Astrocyte of the spinal cord (primary cell): ENCODE results near the gene JAKMIP2.
A peak's percentile ranks its signal among the peaks of the same experiment; 100 is the strongest.

Experiments
- DNase-seq: peaks from one replicate; pipeline ENCODE4 v3.0.0; 2011; ENCODE audit warnings: low read depth, low spot score
- H3K4me3 ChIP-seq: 2 replicates; pipeline ENCODE4 v1.5.1; 2011; ENCODE audit warnings: low read depth, mild to moderate bottlenecking, low read length, moderate library complexity
- in situ Hi-C: cut with HindIII; loops from 2 replicates; pipeline ENCODE4 v1.10.0; 2017; ENCODE audit warnings: low sequenced_read_pairs
- TF ChIP-seq, protein P1 (sequence below): IDR thresholded peaks from 2 replicates; pipeline ENCODE4 v1.5.1; 2012; ENCODE audit warnings: low read depth, mild to moderate bottlenecking, low read length, inconsistent platforms

Gene JAKMIP2

DNA sequence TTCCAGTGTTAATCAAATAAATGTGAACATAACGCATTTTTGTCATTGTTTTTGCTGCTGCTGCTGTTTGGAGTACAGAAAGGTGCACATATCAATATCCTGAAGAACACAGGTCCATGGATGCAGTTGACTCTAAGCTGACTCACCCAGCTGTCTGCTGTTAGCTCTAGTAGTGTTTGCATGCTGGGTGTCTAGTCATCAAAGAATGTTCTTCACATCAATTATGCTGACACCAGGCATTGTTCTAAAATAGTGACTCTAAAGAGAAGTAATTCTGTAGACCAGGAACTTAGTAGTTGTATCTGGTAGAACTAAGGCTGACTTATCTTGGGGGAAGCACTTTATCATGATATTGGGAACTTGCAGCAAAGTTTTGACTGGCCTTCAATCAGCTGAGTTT is 217.0 kb downstream of the JAKMIP2 start:
- TF ChIP-seq, protein P1, sequence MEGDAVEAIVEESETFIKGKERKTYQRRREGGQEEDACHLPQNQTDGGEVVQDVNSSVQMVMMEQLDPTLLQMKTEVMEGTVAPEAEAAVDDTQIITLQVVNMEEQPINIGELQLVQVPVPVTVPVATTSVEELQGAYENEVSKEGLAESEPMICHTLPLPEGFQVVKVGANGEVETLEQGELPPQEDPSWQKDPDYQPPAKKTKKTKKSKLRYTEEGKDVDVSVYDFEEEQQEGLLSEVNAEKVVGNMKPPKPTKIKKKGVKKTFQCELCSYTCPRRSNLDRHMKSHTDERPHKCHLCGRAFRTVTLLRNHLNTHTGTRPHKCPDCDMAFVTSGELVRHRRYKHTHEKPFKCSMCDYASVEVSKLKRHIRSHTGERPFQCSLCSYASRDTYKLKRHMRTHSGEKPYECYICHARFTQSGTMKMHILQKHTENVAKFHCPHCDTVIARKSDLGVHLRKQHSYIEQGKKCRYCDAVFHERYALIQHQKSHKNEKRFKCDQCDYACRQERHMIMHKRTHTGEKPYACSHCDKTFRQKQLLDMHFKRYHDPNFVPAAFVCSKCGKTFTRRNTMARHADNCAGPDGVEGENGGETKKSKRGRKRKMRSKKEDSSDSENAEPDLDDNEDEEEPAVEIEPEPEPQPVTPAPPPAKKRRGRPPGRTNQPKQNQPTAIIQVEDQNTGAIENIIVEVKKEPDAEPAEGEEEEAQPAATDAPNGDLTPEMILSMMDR: no peak
- in situ Hi-C loops: no loop called here
- peak; percentile 88 for DNase-seq
- no peak overlapping the region for H3K4me3 ChIP-seq

DNA sequence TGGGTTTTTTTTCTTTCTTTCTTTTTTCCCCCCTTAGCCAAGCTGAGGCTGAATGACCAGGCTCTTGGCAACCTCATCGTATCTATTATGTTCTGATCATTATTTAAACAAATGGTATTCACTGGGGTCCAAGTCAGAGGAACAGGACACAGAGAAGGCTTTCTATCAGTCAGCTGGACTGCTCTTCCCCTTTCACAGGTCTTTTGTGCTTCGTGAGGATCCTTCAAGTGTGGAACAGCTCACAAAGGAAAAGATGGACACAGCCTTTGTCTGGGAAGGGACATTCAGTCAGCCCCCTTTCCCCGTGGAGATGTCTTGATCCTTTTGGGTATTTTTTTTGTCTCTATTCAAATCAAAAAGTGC is 218.4 kb downstream of the JAKMIP2 start:
- TF ChIP-seq, protein P1: no peak
- DNase-seq: no peak
- no peak overlapping the region for H3K4me3 ChIP-seq
- in situ Hi-C loops: no loop called here

DNA sequence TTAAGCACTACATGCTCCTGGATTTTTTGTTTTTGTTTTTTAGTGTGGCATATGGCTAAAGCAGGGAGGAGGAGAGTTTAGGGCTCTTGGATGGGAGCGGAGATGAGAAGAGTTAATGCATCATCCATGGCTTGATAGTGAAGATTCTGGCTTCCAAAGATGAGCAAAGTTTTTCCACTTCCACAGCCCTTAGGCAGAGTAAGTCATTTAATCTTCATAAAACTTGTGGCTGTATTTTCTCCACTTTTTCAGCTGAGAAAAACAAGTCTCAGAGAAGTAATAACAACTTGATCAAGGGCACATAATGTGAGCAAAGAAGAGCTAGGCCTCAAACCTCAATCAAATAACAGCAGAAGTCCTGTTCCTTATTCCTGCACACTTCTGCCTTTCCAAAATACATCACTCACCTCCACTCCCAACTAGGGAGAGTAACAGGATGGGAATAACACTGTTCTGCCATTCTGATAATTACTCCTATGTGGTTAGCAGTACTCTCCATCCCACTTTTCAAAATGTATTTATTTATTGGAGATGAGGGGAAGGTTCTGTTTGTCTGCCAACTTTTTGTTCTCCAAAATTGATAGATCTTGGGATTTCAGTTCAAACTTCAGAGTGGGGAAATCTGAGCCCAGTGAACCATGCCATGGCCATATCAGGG is 218.9 kb downstream of the JAKMIP2 start:
- H3K4me3 ChIP-seq: no peak overlapping the region
- TF ChIP-seq, protein P1: no peak
- DNase-seq: no peak
- in situ Hi-C loops: no loop called here

DNA sequence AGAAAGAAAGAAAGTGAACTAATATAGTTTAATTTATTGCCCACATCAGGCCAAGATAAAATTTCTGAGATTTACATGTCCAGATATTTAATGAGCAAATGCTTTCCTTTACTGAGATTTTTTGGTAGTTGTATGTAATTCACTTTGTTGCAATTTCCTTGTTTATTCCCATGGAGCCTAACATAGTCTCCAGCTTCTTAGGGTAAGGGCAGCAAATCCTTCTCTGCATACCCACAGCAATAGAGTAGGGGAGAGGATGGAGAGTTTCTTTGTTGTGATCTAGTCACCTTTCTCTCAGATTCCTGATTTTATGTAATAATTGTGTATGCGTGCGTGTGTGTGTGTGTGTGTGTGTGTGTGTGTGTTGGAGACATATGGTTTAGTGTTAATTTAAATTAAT is 221.1 kb downstream of the JAKMIP2 start:
- in situ Hi-C loops: no loop called here
- H3K4me3 ChIP-seq: no peak overlapping the region
- TF ChIP-seq, protein P1: no peak
- no peak for DNase-seq

DNA sequence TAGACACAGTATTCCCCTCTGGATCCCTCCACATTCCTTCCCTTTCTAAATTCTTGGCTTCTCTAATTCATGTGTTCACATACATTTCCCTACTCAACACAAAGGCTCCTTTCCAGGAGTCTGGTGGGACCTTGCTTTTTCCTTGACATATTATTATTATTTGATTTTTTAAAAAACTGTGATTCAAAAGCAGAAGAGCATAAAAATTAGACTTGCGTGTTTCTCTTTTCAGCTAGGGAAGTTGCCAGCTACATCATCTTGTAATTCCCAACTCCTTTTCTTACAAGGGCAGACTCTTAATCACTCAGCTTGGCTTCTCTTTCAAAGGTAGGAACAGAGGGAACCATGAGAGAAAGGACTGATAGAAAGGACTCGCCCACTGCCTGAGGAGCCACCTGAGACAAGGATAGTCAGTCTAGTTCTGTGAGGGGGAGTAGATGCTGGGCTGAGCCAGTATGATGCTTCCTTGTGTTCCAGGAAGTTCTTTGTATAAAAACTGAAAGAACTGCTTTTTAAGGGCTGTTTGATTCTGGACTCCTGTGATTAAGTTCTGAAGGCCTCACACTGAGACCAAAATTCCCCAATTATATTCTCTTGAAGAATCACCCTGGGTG is 221.7 kb downstream of the JAKMIP2 start:
- in situ Hi-C loops: no loop called here
- TF ChIP-seq, protein P1: no peak
- peak overlapping the region; percentile 1 for H3K4me3 ChIP-seq
- DNase-seq: peak; percentile 20

DNA sequence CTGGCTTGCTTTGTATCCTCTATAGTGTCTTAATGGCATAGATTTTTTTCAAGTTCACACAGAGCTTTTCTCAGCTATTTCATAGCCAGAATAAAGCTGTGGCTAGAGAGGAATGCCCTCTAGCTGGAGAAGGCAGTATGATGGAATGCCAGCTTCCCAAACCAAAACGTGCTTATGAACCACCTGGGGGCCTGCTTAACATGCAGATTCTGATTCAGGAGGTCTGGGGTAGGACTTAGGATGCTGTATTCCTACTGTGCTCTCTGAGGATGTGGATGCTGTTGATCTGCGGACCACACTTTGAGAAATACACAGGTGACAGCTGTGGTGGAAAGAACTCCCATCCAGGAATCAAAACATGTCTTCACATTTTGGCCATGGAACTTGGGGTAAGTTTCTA is 222.8 kb downstream of the JAKMIP2 start:
- H3K4me3 ChIP-seq: no peak overlapping the region
- DNase-seq: peak; percentile 58
- in situ Hi-C loops: no loop called here
- TF ChIP-seq, protein P1: peak; percentile 34
